Tibial artery (tissue), 4 donors: ENCODE data around the gene MFSD6.

ENCODE experiments used
- DNase-seq, 2 donors: peaks; one replicate each; pipeline ENCODE4 v3.0.0-alpha.2; 2019
- H3K27ac ChIP-seq, 2 donors: fragments of 200-600 bp; sonication (generic) in 1 of 2; 1 replicate in 1 of 2; 2 replicates in 1 of 2; pipeline ENCODE4 v1.5.1; 2018 to 2019; ENCODE audit warnings: mild to moderate bottlenecking in 1 of 2
- H3K27me3 ChIP-seq, 2 donors: fragments of 200-600 bp; sonication (generic) in 1 of 2; one replicate each; pipeline versions ENCODE4 v1.5.1 to v1.6.0; 2016 to 2019
- H3K36me3 ChIP-seq, 3 donors: fragments of 200-600 bp; sonication (generic) in 2 of 3; one replicate each; pipeline ENCODE4 v1.5.1; 2016 to 2019; ENCODE audit warnings: mild to moderate bottlenecking in 2 of 3
- H3K4me1 ChIP-seq, 4 donors: fragments of 200-600 bp; sonication (generic) in 2 of 4; 1 replicate in 3 of 4; 2 replicates in 1 of 4; pipeline ENCODE4 v1.5.1; 2016 to 2019
- H3K4me3 ChIP-seq, 2 donors: fragments of 200-600 bp; sonication (generic) in 1 of 2; 1 replicate in 1 of 2; 2 replicates in 1 of 2; pipeline ENCODE4 v1.5.1; 2018 to 2019; ENCODE audit warnings: mild to moderate bottlenecking in 2 of 2
- H3K9me3 ChIP-seq, 3 donors: fragments of 200-600 bp; sonication (generic) in 1 of 3; one replicate each; pipeline ENCODE4 v1.5.1; 2016 to 2019
- CTCF ChIP-seq, 2 experiments: fragments of 200-600 bp in 1 of 2; fragments of 450-650 bp in 1 of 2; IDR thresholded peaks; one replicate each; pipeline ENCODE4 v1.5.1; 2017 to 2019; ENCODE audit warnings: antibody characterized with exemption in 2 of 2, mild to moderate bottlenecking in 1 of 2, moderate library complexity in 1 of 2
- intact Hi-C: fragments of 100-400 bp; cut with DNase I; formaldehyde crosslinking; loops from one replicate; pipeline ENCODE4 v1.15.0; 2023; ENCODE audit warnings: low total_unique reads

MFSD6 gene

GRCh38 chr2:190515687-190516086 lies 107.5 kb downstream of the MFSD6 start:
- intact Hi-C loops = no loop called here
- Histone ChIP-seq H3K4me3 (no peak overlapping the region), H3K4me1 (no peaks in the 10 kb centered on the region), H3K27me3 (no peaks in the 10 kb centered on the region), H3K27ac (no peak overlapping the region), H3K36me3 (peaks cover 0 to 7% (median 0%) of the 10 kb centered on the region in 3 donors), H3K9me3 (no peaks in the 10 kb centered on the region)
- no peak for DNase-seq
- TF ChIP-seq CTCF (IDR thresholded peaks at IDR 0.05) = no peak

GRCh38 chr2:190517468-190517867 lies 109.3 kb downstream of the MFSD6 start:
- no peaks in the 10 kb centered on the region for H3K27me3 ChIP-seq
- no peaks in the 10 kb centered on the region for H3K4me1 ChIP-seq
- H3K36me3 ChIP-seq = peaks cover 0 to 7% (median 0%) of the 10 kb centered on the region in 3 donors
- no peak overlapping the region for H3K27ac ChIP-seq
- intact Hi-C loops = no loop called here
- H3K4me3 ChIP-seq = no peak overlapping the region
- no peaks in the 10 kb centered on the region for H3K9me3 ChIP-seq
- DNase-seq = no peak
- no peak for TF ChIP-seq CTCF (IDR thresholded peaks at IDR 0.05)

- H3K36me3 ChIP-seq = no peaks in the 10 kb centered on the region
- no peak overlapping the region for H3K4me3 ChIP-seq
- H3K9me3 ChIP-seq = no peaks in the 10 kb centered on the region
- no peak for DNase-seq
- intact Hi-C loops = no loop called here
- no peak for TF ChIP-seq CTCF (IDR thresholded peaks at IDR 0.05)
- no peaks in the 10 kb centered on the region for H3K27me3 ChIP-seq
- no peaks in the 10 kb centered on the region for H3K4me1 ChIP-seq
- H3K27ac ChIP-seq = no peak overlapping the region
Observed at GRCh38 chr2:190519975-190520767, 112.0 kb downstream of the MFSD6 start.

- intact Hi-C loops = no loop called here
- Histone ChIP-seq H3K4me1 (peaks cover 0 to 3% (median 2%) of the 10 kb centered on the region in 4 donors), H3K9me3 (no peaks in the 10 kb centered on the region), H3K27ac (no peak overlapping the region), H3K4me3 (no peak overlapping the region), H3K27me3 (no peaks in the 10 kb centered on the region), H3K36me3 (no peaks in the 10 kb centered on the region)
- no peak for DNase-seq
- no peak for TF ChIP-seq CTCF (IDR thresholded peaks at IDR 0.05)
Observed at GRCh38 chr2:190524928-190525327, 116.8 kb downstream of the MFSD6 start.

- no peaks in the 10 kb centered on the region for H3K9me3 ChIP-seq
- TF ChIP-seq CTCF (IDR thresholded peaks at IDR 0.05) = no peak
- H3K4me3 ChIP-seq = no peak overlapping the region
- H3K27me3 ChIP-seq = no peaks in the 10 kb centered on the region
- H3K36me3 ChIP-seq = no peaks in the 10 kb centered on the region
- no peak overlapping the region for H3K27ac ChIP-seq
- intact Hi-C loops = no loop called here
- H3K4me1 ChIP-seq = peaks cover 0 to 16% (median 6%) of the 10 kb centered on the region in 4 donors
- no peak for DNase-seq
Observed at GRCh38 chr2:190526105-190526750, 118.1 kb downstream of the MFSD6 start.
